ENCODE results near the gene PHACTR4. TPM values are rescaled to one million over a fixed set of nuclear protein-coding genes. Genes with fewer than 3 reads are reported as not detected.
A peak's percentile ranks its signal among the peaks of the same experiment; 100 is the strongest.

PHACTR4 gene
- total and polyA plus RNA-seq, 2 of the 8 experiments (the other 6 are each of a cell fraction or from before 2014, with no cell fraction given): 23.7 to 57.8 TPM

DNA sequence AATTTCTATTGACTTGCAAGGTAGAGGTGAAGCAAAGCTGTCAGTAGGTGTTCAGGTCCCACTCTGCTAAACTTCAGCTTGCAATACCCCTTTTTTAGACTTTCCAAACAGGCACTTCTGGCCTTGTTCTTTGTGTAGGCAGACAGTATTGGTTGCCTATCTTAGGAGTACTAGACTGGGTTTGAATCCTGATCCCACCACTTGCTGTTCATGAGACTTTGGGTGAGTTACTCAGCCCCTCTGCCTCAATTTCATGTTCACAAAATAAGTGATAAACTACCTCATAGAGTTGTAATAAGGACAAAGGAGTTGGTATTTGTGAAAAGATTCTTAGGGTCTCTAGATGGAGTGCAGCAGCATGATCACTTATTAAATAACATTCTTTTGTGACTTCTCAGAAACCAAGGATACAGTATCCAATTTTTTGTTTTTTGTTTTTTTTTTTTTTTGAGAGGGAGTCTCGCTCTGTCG lies 141.5 kb downstream of the PHACTR4 start:
- Histone ChIP-seq H3K23ac (ENCODE audit: insufficient read length) (no peak overlapping the region), H2AK5ac (ENCODE audit: low read depth, low read length) (no peak overlapping the region), H2BK12ac (ENCODE audit: low read depth, low read length) (no peak overlapping the region), H3K18ac (ENCODE audit: extremely low read depth, low read length) (no peak overlapping the region), H3K4me1 (replicated peaks in 1 of 4; ENCODE audit: control insufficient read depth in 3 of 4, insufficient read depth in 4 of 4, low read length in 3 of 4) (peaks cover 5 to 17% (median 9%) of the 10 kb centered on the region in 4 experiments; a peak in 5 of 7 replicates), H3K4me2 (ENCODE audit: insufficient read depth in 1 of 2, low read depth in 2 of 2, low read length in 2 of 2) (no peak overlapping the region), H4K5ac (ENCODE audit: insufficient read length, low read depth, low read length) (no peak overlapping the region), H2BK5ac (ENCODE audit: low read depth, low read length) (no peak overlapping the region), H3K23me2 (ENCODE audit: low read depth, low read length) (peaks cover 10% of the 10 kb centered on the region), H3K79me1 (ENCODE audit: low read depth, low read length) (no peaks in the 10 kb centered on the region), H3K9ac (replicated peaks in 1 of 4; ENCODE audit: extremely low read depth in 1 of 4, low read depth in 3 of 4, low read length in 3 of 4) (peak overlapping the region in 2 of 4 experiments; percentile 30 to 97; a peak in 1 of 7 replicates), H3K4me3 (ENCODE audit: extremely low read depth in 1 of 4, insufficient read depth in 2 of 4, low read depth in 3 of 4, low read length in 4 of 4) (no peak overlapping the region), H2BK15ac (ENCODE audit: low read length) (no peak overlapping the region), H4K91ac (replicated peaks; ENCODE audit: insufficient read length, low read length) (no peak overlapping the region), H3K4ac (replicated peaks; ENCODE audit: insufficient read length, low read depth, low read length) (no peak overlapping the region), H4K20me1 (replicated peaks in 1 of 2; ENCODE audit: control insufficient read depth in 1 of 2, insufficient read depth in 2 of 2, low read length in 2 of 2) (peaks cover 7 to 8% of the 10 kb centered on the region in 2 experiments), H2BK20ac (ENCODE audit: low read length) (no peak overlapping the region), H3K79me2 (ENCODE audit: control insufficient read depth in 1 of 2, insufficient read depth in 2 of 2, low read length in 2 of 2) (peaks cover 0 to 22% of the 10 kb centered on the region in 2 experiments; a peak in 2 of 4 replicates), H2AFZ (ENCODE audit: low read length) (no peak overlapping the region), H3K56ac (replicated peaks; ENCODE audit: insufficient read length, low read depth, low read length) (no peak overlapping the region), H3K36me3 (ENCODE audit: control insufficient read depth in 2 of 4, insufficient read depth in 4 of 4, low read length in 3 of 4) (peaks cover 41 to 73% (median 45%) of the 10 kb centered on the region in 4 experiments), H4K8ac (ENCODE audit: extremely low read depth, insufficient read depth, low read length) (no peak overlapping the region), H3K27ac (ENCODE audit: low read depth, low read length) (peak overlapping the region; percentile 95), H2BK120ac (replicated peaks; ENCODE audit: low read depth, low read length) (no peak overlapping the region), H3K27me3 (replicated peaks in 1 of 4; ENCODE audit: control insufficient read depth in 3 of 4, extremely low read depth in 1 of 4, insufficient read depth in 3 of 4, low read length in 3 of 4) (no peaks in the 10 kb centered on the region), H3K9me3 (ENCODE audit: insufficient read depth in 2 of 2, low read depth in 1 of 2, low read length in 1 of 2) (no peaks in the 10 kb centered on the region), H3K14ac (ENCODE audit: insufficient read length) (no peak overlapping the region)
- WGBS, 2 experiments (ENCODE audit: extremely low coverage in 1 of 2, insufficient coverage in 1 of 2, insufficient read length in 1 of 2, insufficient replicate concordance in 2 of 2, low coverage in 1 of 2, low lambda C conversion rate in 2 of 2, missing lambda C conversion rate in 1 of 2): 85% methylated on average over 2 of the region's 2 CpGs; no CpG with 5 or more reads in 1 of the 2 experiments
- ChIA-PET CTCF (ENCODE audit: partially characterized antibody) (interaction anchor here (1.2 to 1.8 kb wide), 3 partner anchors 92 to 367 kb away, joined by 3 to 4 read pairs (median 4); no protein-coding TSS in a partner anchor), POLR2A (ENCODE audit: partially characterized antibody) (interaction anchor here (0.6 to 31.3 kb wide), 45 partner anchors 10 to 1126 kb away, joined by 3 to 660 read pairs (median 5); partner anchors contain the start of genes ATP5IF1, EYA3, PHACTR4 and RAB42)
- no peak for DNase-seq (ENCODE audit: low read depth in 1 of 2, low spot score in 2 of 2)
- FAIRE-seq: no peak
- TF ChIP-seq EP300 (IDR thresholded peaks at IDR 0.05; ENCODE audit: borderline replicate concordance in 1 of 2, low read depth in 2 of 2, low read length in 2 of 2) (no peak), CBX5 (IDR thresholded peaks at IDR 0.05; ENCODE audit: low read depth, low read length) (no peak), NANOG (IDR thresholded peaks at IDR 0.05; ENCODE audit: insufficient read depth, low read depth, low read length, poor library complexity, severe bottlenecking) (no peak), SUZ12 (IDR thresholded peaks at IDR 0.05; ENCODE audit: low read length) (no peak), CHD2 (IDR thresholded peaks at IDR 0.05; ENCODE audit: low read length) (peak; percentile 72), SIN3A (conservative IDR thresholded peaks at IDR 0.05 in 1 of 2, IDR thresholded peaks at IDR 0.05 in 1 of 2; ENCODE audit: low read depth in 1 of 2, low read length in 2 of 2) (peak in 1 of 2 experiments; percentile 92; a peak in 1 of 4 replicates), FOSL1 (IDR thresholded peaks at IDR 0.05; ENCODE audit: insufficient read depth, low read depth, low read length) (no peak), POLR2AphosphoS5 (IDR thresholded peaks at IDR 0.05; ENCODE audit: low read depth, low read length) (peak; percentile 95; the same call in 1 of the 2 replicates), ASH2L (IDR thresholded peaks at IDR 0.05; ENCODE audit: low read length) (no peak), POU5F1 (IDR thresholded peaks at IDR 0.05; ENCODE audit: low read depth, low read length) (no peak), BACH1 (IDR thresholded peaks at IDR 0.05; ENCODE audit: low read length) (no peak), CREB1 (IDR thresholded peaks at IDR 0.05) (0 out of 2 replicates have a peak, but pooled peaks have one; percentile 8), YY1 (IDR thresholded peaks at IDR 0.05; ENCODE audit: low read depth, low read length) (no peak), CEBPB (IDR thresholded peaks at IDR 0.05; ENCODE audit: low read depth, low read length) (no peak)

Measured in H1 (cell line).